Immature natural killer cell (primary cell): ENCODE data around the gene MMD. TPM values are rescaled to one million over a fixed set of nuclear protein-coding genes. Genes with fewer than 3 reads are reported as not detected.
A peak's percentile ranks its signal among the peaks of the same experiment; 100 is the strongest.
"Not testable (repeated sequence)": the region's sequence is repeated elsewhere in the genome, so short reads cannot be mapped to it uniquely, and the experiment has no call there.

Experiments
- DNase-seq, 3 donors: peaks; one replicate each; pipeline ENCODE4 v3.0.0; 2022; ENCODE audit warnings: mixed read lengths in 1 of 3
- H3K27ac Mint-ChIP-seq, 6 donors: one replicate each; pipeline ENCODE4 v1.8.0; 2020; ENCODE audit warnings: mixed read lengths in 6 of 6, mild to moderate bottlenecking in 5 of 6, inconsistent platforms in 4 of 6, moderate library complexity in 3 of 6
- H3K27me3 Mint-ChIP-seq, 3 donors: one replicate each; pipeline ENCODE4 v1.8.0; 2020 to 2021; ENCODE audit warnings: low read depth in 3 of 3, mild to moderate bottlenecking in 3 of 3, mixed read lengths in 3 of 3, moderate library complexity in 3 of 3, inconsistent platforms in 1 of 3
- H3K36me3 Mint-ChIP-seq, 3 donors: one replicate each; pipeline ENCODE4 v1.8.0; 2020; ENCODE audit warnings: mixed read lengths in 3 of 3, inconsistent platforms in 2 of 3, mild to moderate bottlenecking in 2 of 3
- H3K4me1 Mint-ChIP-seq, 2 donors: one replicate each; pipeline ENCODE4 v1.8.0; 2020; ENCODE audit warnings: inconsistent platforms in 2 of 2, mild to moderate bottlenecking in 2 of 2, mixed read lengths in 2 of 2, moderate library complexity in 1 of 2
- H3K4me3 Mint-ChIP-seq, 5 donors: one replicate each; pipeline ENCODE4 v1.8.0; 2020; ENCODE audit warnings: mild to moderate bottlenecking in 5 of 5, mixed read lengths in 5 of 5, inconsistent platforms in 3 of 5, moderate library complexity in 3 of 5
- H3K9me3 Mint-ChIP-seq, 6 donors: one replicate each; pipeline ENCODE4 v1.8.0; 2020; ENCODE audit warnings: mild to moderate bottlenecking in 6 of 6, mixed read lengths in 6 of 6, inconsistent platforms in 4 of 6, moderate library complexity in 3 of 6
- polyA plus RNA-seq, 3 donors: library from polyadenylated mRNA; unstranded; fragments of 300-500 nt; fragmentation: Illumina TruSeq; gene quantifications; one replicate each; pipeline ENCODE4 v1.2.3, GENCODE V29; 2021

MMD gene
- polyA plus RNA-seq, 3 donors from 2014 or later, result 8.1 to 18.1 (median 14.2) TPM

DNA sequence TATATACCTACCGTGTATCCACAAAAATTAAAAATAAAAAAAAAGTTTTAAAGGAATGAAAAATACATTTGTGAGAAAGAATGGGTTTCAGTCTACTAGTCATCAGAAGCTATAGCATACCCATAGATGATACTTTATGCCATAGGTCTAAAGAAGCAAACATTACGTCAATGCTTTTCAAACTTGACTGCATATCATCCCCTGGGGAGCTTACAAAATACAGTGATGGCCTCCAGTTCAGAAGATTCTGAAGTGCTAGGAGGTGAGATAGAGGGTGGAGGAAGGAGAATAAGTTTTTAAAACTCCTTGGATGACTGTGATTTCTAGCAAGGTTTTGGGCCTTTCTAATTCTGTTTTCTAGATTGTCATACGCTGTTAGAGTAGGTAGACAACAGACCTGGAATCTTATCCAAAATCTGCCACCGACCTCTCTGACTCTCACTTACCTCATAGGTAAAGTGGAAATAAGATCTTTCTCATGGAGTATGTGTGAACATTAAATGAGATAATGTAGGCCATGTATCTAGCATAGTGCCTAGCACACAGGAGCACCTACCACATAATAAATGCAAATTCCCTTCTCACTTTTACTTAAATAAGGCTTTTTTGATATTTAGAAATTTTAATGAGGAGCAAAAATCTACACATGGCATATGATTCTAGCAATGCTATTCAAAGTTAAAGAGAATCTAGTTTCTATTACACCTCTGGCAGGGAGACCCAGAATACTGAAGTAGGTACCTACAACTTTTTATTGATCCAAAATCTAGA lies 12.4 kb downstream of the MMD start:
- H3K27me3 Mint-ChIP-seq, result peaks cover 0 to 2% (median 1%) of the 10 kb centered on the region in 3 donors
- H3K4me3 Mint-ChIP-seq, result no peak overlapping the region

GRCh38 chr17:55407641-55408566 lies 13.7 kb downstream of the MMD start:
- peaks cover 0 to 3% of the 10 kb centered on the region in 2 donors for H3K4me1 Mint-ChIP-seq
- H3K9me3 Mint-ChIP-seq, result no peaks in the 10 kb centered on the region
- no peak overlapping the region for H3K4me3 Mint-ChIP-seq

More for the DNA sequence above, 12.4 kb downstream of the MMD start:
- no peak overlapping the region for H3K27ac Mint-ChIP-seq
- H3K36me3 Mint-ChIP-seq, result peaks cover 16 to 52% (median 32%) of the 10 kb centered on the region in 3 donors
- no peaks in the 10 kb centered on the region for H3K9me3 Mint-ChIP-seq
- no peak for DNase-seq
- peaks cover 13 to 14% of the 10 kb centered on the region in 2 donors for H3K4me1 Mint-ChIP-seq

DNA sequence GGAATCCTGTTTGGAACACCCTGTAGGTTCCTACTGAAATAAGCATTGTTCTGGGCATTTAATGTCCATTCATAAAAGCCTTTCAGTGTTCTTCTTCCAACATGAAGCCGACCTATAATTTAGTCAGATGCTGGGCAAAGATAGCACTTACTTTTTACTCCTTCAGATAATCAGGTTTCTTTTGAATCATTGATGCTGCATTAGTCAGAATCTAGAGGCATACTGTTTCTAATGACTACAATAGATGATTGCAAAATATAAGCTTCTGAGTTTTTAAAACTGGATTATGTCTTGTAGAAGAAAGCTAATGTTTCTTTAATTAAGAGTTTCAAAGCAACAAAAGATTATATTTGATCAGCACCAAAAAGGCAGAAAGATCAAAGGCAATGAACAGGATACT lies 16.0 kb downstream of the MMD start:
- peak overlapping the region in 1 of 6 donors; percentile 25 for H3K27ac Mint-ChIP-seq
- peaks cover 24 to 50% (median 31%) of the 10 kb centered on the region in 3 donors for H3K36me3 Mint-ChIP-seq
- no peaks in the 10 kb centered on the region for H3K9me3 Mint-ChIP-seq

More at GRCh38 chr17:55407641-55408566, 13.7 kb downstream of the MMD start:
- H3K27ac Mint-ChIP-seq, result peak overlapping the region in 3 of 6 donors; percentile 25 to 39 (median 32)
- DNase-seq, result no peak
- H3K27me3 Mint-ChIP-seq, result peaks cover 0 to 2% (median 0%) of the 10 kb centered on the region in 3 donors
- peaks cover 24 to 59% (median 38%) of the 10 kb centered on the region in 3 donors for H3K36me3 Mint-ChIP-seq

GRCh38 chr17:55404197-55404596 lies 17.4 kb downstream of the MMD start:
- not testable (repeated sequence) for H3K27me3 Mint-ChIP-seq, H3K4me3 Mint-ChIP-seq, H3K27ac Mint-ChIP-seq, DNase-seq, H3K4me1 Mint-ChIP-seq, H3K9me3 Mint-ChIP-seq
- peaks cover 25 to 51% (median 30%) of the 10 kb centered on the region in 3 donors for H3K36me3 Mint-ChIP-seq

More for the DNA sequence above, 16.0 kb downstream of the MMD start:
- DNase-seq, result no peak
- Mint-ChIP-seq H3K27me3 (peaks cover 0 to 2% (median 0%) of the 10 kb centered on the region in 3 donors), H3K4me3 (no peak overlapping the region), H3K4me1 (peaks cover 0 to 3% of the 10 kb centered on the region in 2 donors)

- Mint-ChIP-seq H3K27ac (no peak overlapping the region), H3K4me1 (peaks cover 0 to 1% of the 10 kb centered on the region in 2 donors), H3K4me3 (no peak overlapping the region), H3K27me3 (peaks cover 0 to under 1% (median 0%) of the 10 kb centered on the region in 3 donors), H3K9me3 (no peaks in the 10 kb centered on the region), H3K36me3 (peaks cover 29 to 51% (median 30%) of the 10 kb centered on the region in 3 donors)
- no peak for DNase-seq
Measured at GRCh38 chr17:55402374-55402773, 19.3 kb downstream of the MMD start.

GRCh38 chr17:55398689-55399088 lies 22.9 kb downstream of the MMD start:
- H3K36me3 Mint-ChIP-seq, result peaks cover 28 to 45% (median 34%) of the 10 kb centered on the region in 3 donors

GRCh38 chr17:55395803-55396505 lies 25.7 kb downstream of the MMD start:
- peak overlapping the region in 1 of 6 donors; percentile 61 for H3K27ac Mint-ChIP-seq
- H3K27me3 Mint-ChIP-seq, result no peaks in the 10 kb centered on the region
- peaks cover 0 to 1% of the 10 kb centered on the region in 2 donors for H3K4me1 Mint-ChIP-seq
- no peaks in the 10 kb centered on the region for H3K9me3 Mint-ChIP-seq
- DNase-seq, result no peak
- no peak overlapping the region for H3K4me3 Mint-ChIP-seq
- peaks cover 18 to 53% (median 35%) of the 10 kb centered on the region in 3 donors for H3K36me3 Mint-ChIP-seq

More at GRCh38 chr17:55398689-55399088, 22.9 kb downstream of the MMD start:
- Mint-ChIP-seq H3K27ac (no peak overlapping the region), H3K4me3 (no peak overlapping the region), H3K9me3 (no peaks in the 10 kb centered on the region), H3K4me1 (no peaks in the 10 kb centered on the region), H3K27me3 (no peaks in the 10 kb centered on the region)
- DNase-seq, result no peak

- peaks cover 3 to 5% of the 10 kb centered on the region in 2 donors for H3K4me1 Mint-ChIP-seq
Measured at GRCh38 chr17:55394357-55395021, 27.1 kb downstream of the MMD start.

DNA sequence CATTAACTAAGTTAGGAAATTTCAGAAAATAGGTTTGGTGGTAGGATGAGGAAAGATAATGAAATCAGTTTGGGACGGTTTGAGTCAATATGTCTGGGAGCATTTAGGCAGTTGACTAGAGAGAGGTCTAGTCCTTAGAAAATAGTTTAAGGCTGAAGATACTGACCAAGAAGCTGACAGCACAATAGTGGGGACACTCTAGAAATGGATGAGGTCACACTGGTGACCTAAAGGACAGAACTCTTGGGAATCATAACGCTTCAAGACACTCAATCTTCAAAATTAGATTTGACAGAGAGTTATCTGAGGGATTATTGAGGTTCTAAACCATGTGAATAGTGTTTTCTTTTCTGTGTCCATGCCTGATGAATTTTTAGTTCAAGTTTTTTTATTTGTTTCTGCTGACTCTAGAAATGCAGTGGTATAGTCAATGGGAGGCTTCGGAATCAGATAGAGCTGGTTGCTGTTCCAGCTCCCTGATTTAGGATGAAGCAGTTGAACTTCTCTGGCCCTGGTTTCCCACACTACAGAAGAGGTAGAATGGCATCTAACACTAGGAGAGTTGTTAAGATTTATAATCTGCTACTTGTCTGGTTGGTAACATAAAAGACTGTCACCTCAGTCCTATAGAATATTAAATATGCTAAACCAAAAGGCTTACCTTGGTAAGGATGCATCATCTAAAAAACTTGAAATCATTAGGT lies 29.7 kb downstream of the MMD start:
- peaks cover 6 to 25% (median 18%) of the 10 kb centered on the region in 3 donors for H3K36me3 Mint-ChIP-seq
- peaks cover 3 to 5% of the 10 kb centered on the region in 2 donors for H3K4me1 Mint-ChIP-seq
- no peaks in the 10 kb centered on the region for H3K27me3 Mint-ChIP-seq
- H3K4me3 Mint-ChIP-seq, result no peak overlapping the region
- DNase-seq, result no peak
- no peaks in the 10 kb centered on the region for H3K9me3 Mint-ChIP-seq
- peak overlapping the region in 1 of 6 donors; percentile 51 for H3K27ac Mint-ChIP-seq

More at GRCh38 chr17:55394357-55395021, 27.1 kb downstream of the MMD start:
- Mint-ChIP-seq H3K4me3 (no peak overlapping the region), H3K27ac (peak overlapping the region in 1 of 6 donors; percentile 58), H3K36me3 (peaks cover 14 to 43% (median 31%) of the 10 kb centered on the region in 3 donors), H3K9me3 (no peaks in the 10 kb centered on the region), H3K27me3 (no peaks in the 10 kb centered on the region)
- DNase-seq, result no peak

DNA sequence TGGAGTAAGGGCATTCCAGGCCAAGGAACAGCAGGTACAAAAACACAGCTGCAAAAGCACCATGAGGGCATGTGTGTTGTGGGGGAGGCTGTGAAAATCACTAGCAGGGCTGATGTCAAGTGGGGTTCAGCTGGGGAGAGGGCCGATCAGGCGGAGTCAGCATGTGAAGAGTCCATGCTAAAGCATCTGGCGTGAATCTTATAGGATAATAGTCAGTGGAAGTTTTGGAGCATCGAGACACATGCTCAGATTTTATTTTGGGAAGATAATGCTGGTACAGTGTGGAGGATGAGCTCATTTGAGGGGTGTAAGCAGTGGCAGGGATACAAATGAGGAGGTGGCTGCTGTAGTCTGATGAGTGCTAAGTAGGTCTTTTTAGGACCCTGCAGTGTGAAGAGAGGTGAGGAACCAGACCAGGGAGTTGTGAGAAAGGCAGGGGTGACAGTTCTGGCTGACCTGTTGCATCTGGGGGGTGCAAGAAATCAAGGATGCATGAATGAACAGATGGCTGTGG lies 30.3 kb downstream of the MMD start:
- H3K27ac Mint-ChIP-seq, result peak overlapping the region in 3 of 6 donors; percentile 8 to 51 (median 35)
- no peaks in the 10 kb centered on the region for H3K9me3 Mint-ChIP-seq
- no peak for DNase-seq
- peaks cover 6 to 25% (median 18%) of the 10 kb centered on the region in 3 donors for H3K36me3 Mint-ChIP-seq
- H3K27me3 Mint-ChIP-seq, result no peaks in the 10 kb centered on the region
- H3K4me1 Mint-ChIP-seq, result peaks cover 3 to 5% of the 10 kb centered on the region in 2 donors
- H3K4me3 Mint-ChIP-seq, result no peak overlapping the region

DNA sequence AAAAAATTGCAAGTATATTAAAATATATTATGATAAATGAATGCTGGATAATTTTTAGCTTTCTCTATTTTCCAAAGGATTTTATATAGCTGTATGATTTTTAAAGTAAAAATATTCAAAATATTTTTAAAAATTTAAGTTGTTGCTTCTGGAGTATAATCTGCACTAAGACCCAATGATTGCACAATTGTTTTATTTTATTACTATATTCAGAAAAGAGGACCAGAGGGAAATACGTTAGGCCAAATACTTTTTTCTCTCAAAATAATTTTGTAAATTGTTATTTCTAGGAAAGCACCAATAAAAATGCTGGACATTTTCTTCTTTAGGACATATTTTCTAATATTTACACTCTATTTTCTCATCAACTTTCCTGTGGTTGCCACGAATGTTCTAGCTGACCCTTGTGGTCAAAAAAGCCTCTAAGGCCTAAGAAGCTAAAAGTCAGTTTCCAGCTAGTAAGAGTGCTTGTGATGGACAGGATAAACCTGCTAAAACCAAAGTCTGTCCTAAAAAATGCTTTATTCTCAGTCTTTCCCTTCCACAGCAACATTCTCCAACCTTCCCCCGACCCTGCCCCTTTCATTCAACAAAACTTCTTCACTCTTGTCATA lies 31.2 kb downstream of the MMD start:
- no peak for DNase-seq
- peaks cover 6 to 25% (median 18%) of the 10 kb centered on the region in 3 donors for H3K36me3 Mint-ChIP-seq
- no peaks in the 10 kb centered on the region for H3K27me3 Mint-ChIP-seq
- peaks cover 3 to 5% of the 10 kb centered on the region in 2 donors for H3K4me1 Mint-ChIP-seq
- H3K27ac Mint-ChIP-seq, result no peak overlapping the region
- H3K9me3 Mint-ChIP-seq, result no peaks in the 10 kb centered on the region
- H3K4me3 Mint-ChIP-seq, result no peak overlapping the region

- H3K27ac Mint-ChIP-seq, H3K4me3 Mint-ChIP-seq, DNase-seq, H3K27me3 Mint-ChIP-seq, H3K9me3 Mint-ChIP-seq, H3K4me1 Mint-ChIP-seq: not testable (repeated sequence)
- H3K36me3 Mint-ChIP-seq, result peaks cover 6 to 20% (median 15%) of the 10 kb centered on the region in 3 donors
Measured at GRCh38 chr17:55389715-55390114, 31.9 kb downstream of the MMD start.
